ENCODE data around the gene SIDT1.
"Not testable (repeated sequence)": the region's sequence is repeated elsewhere in the genome, so short reads cannot be mapped to it uniquely, and the experiment has no call there.

SIDT1 gene

GRCh38 chr3:113634782-113635474 lies 102.6 kb downstream of the SIDT1 start:
- DNase-seq (ENCODE audit: low spot score): no peak

GRCh38 chr3:113636034-113636433 lies 103.7 kb downstream of the SIDT1 start:
- not testable (repeated sequence) for DNase-seq (ENCODE audit: low spot score)

- DNase-seq (ENCODE audit: low spot score): no peak
These were observed 105.4 kb downstream of the SIDT1 start for GRCh38 chr3:113637756-113638155.

- DNase-seq (ENCODE audit: low spot score): no peak
These were observed 106.6 kb downstream of the SIDT1 start for GRCh38 chr3:113638910-113639309.

GRCh38 chr3:113643583-113643982 lies 111.2 kb downstream of the SIDT1 start:
- DNase-seq (ENCODE audit: low spot score): no peak

- no peak for DNase-seq (ENCODE audit: low spot score)
These were observed 116.2 kb downstream of the SIDT1 start for GRCh38 chr3:113648524-113648923.

- DNase-seq (ENCODE audit: low spot score): no peak
These were observed 117.0 kb downstream of the SIDT1 start for GRCh38 chr3:113649174-113649845.

- no peak for DNase-seq (ENCODE audit: low spot score)
These were observed 122.0 kb downstream of the SIDT1 start for GRCh38 chr3:113654310-113654709.

- DNase-seq (ENCODE audit: low spot score): no peak
These were observed 122.5 kb downstream of the SIDT1 start for GRCh38 chr3:113654851-113655250.

- no peak for DNase-seq (ENCODE audit: low spot score)
These were observed 125.8 kb downstream of the SIDT1 start for GRCh38 chr3:113658107-113658506.

- peak; percentile 26 for DNase-seq (ENCODE audit: low spot score)
These were observed 126.8 kb downstream of the SIDT1 start for GRCh38 chr3:113659101-113659541.

GRCh38 chr3:113659996-113660395 lies 127.6 kb downstream of the SIDT1 start:
- no peak for DNase-seq (ENCODE audit: low spot score)

GRCh38 chr3:113660458-113660857 lies 128.1 kb downstream of the SIDT1 start:
- no peak for DNase-seq (ENCODE audit: low spot score)

GRCh38 chr3:113660896-113661295 lies 128.5 kb downstream of the SIDT1 start:
- peak; percentile 52 for DNase-seq (ENCODE audit: low spot score)

GRCh38 chr3:113662824-113663223 lies 130.5 kb downstream of the SIDT1 start:
- DNase-seq (ENCODE audit: low spot score): no peak

- no peak for DNase-seq (ENCODE audit: low spot score)
These were observed 131.0 kb downstream of the SIDT1 start for GRCh38 chr3:113663324-113663750.

GRCh38 chr3:113663761-113664160 lies 131.4 kb downstream of the SIDT1 start:
- no peak for DNase-seq (ENCODE audit: low spot score)

GRCh38 chr3:113664523-113665094 lies 132.3 kb downstream of the SIDT1 start:
- DNase-seq (ENCODE audit: low spot score): no peak

- no peak for DNase-seq (ENCODE audit: low spot score)
These were observed 135.7 kb downstream of the SIDT1 start for GRCh38 chr3:113668015-113668414.

GRCh38 chr3:113673593-113673992 lies 141.2 kb downstream of the SIDT1 start:
- DNase-seq (ENCODE audit: low spot score): no peak

- no peak for DNase-seq (ENCODE audit: low spot score)
These were observed 143.9 kb downstream of the SIDT1 start for GRCh38 chr3:113676261-113676660.

GRCh38 chr3:113677737-113678136 lies 145.4 kb downstream of the SIDT1 start:
- DNase-seq (ENCODE audit: low spot score): no peak

GRCh38 chr3:113678773-113679172 lies 146.4 kb downstream of the SIDT1 start:
- no peak for DNase-seq (ENCODE audit: low spot score)
